ENCODE measurements around the gene PROX2.

Gene PROX2

GRCh38 chr14:74860899-74861733, 14.8 kb downstream of the PROX2 start:
- DNase-seq (peak; percentile 89 to 94 (median 92)), ATAC-seq (replicated peaks) (peak; percentile 85)
- Mint-ChIP-seq H3K27ac (no peak overlapping the region), H3K36me3 (ENCODE audit: insufficient read depth) (no peaks in the 10 kb centered on the region), H3K9me3 (no peaks in the 10 kb centered on the region), H3K4me1 (ENCODE audit: low read depth in 2 of 2) (peaks cover 0 to under 1% of the 10 kb centered on the region in 2 donors), H3K4me3 (no peak overlapping the region), H3K27me3 (no peaks in the 10 kb centered on the region)

- no peak overlapping the region for H3K27ac Mint-ChIP-seq
- ATAC-seq (replicated peaks) (no peak), DNase-seq (no peak)
- no peak overlapping the region for H3K4me3 Mint-ChIP-seq
- no peaks in the 10 kb centered on the region for H3K9me3 Mint-ChIP-seq
- no peaks in the 10 kb centered on the region for H3K4me1 Mint-ChIP-seq (ENCODE audit: low read depth in 2 of 2)
- no peaks in the 10 kb centered on the region for H3K36me3 Mint-ChIP-seq (ENCODE audit: insufficient read depth)
- no peaks in the 10 kb centered on the region for H3K27me3 Mint-ChIP-seq
Observed at GRCh38 chr14:74859757-74860552, 16.0 kb downstream of the PROX2 start.

GRCh38 chr14:74858022-74858421, 17.9 kb downstream of the PROX2 start:
- H3K9me3 Mint-ChIP-seq, result no peaks in the 10 kb centered on the region

GRCh38 chr14:74856366-74856765, 19.6 kb downstream of the PROX2 start:
- H3K36me3 Mint-ChIP-seq (ENCODE audit: insufficient read depth), result no peaks in the 10 kb centered on the region
- ATAC-seq (replicated peaks) (no peak), DNase-seq (no peak)
- H3K4me3 Mint-ChIP-seq, result no peak overlapping the region
- H3K4me1 Mint-ChIP-seq (ENCODE audit: low read depth in 2 of 2), result no peaks in the 10 kb centered on the region
- H3K27ac Mint-ChIP-seq, result no peak overlapping the region
- H3K9me3 Mint-ChIP-seq, result no peaks in the 10 kb centered on the region
- no peaks in the 10 kb centered on the region for H3K27me3 Mint-ChIP-seq

More at GRCh38 chr14:74858022-74858421, 17.9 kb downstream of the PROX2 start:
- Mint-ChIP-seq H3K4me3 (no peak overlapping the region), H3K36me3 (ENCODE audit: insufficient read depth) (no peaks in the 10 kb centered on the region), H3K4me1 (ENCODE audit: low read depth in 2 of 2) (no peaks in the 10 kb centered on the region), H3K27ac (no peak overlapping the region), H3K27me3 (no peaks in the 10 kb centered on the region)
- DNase-seq, result no peak
- no peak for ATAC-seq (replicated peaks)

- Mint-ChIP-seq H3K4me3 (no peak overlapping the region), H3K27me3 (no peaks in the 10 kb centered on the region), H3K27ac (no peak overlapping the region), H3K9me3 (no peaks in the 10 kb centered on the region), H3K36me3 (ENCODE audit: insufficient read depth) (no peaks in the 10 kb centered on the region), H3K4me1 (ENCODE audit: low read depth in 2 of 2) (no peaks in the 10 kb centered on the region)
- ATAC-seq (replicated peaks) (no peak), DNase-seq (no peak)
Observed at GRCh38 chr14:74855945-74856344, 20.0 kb downstream of the PROX2 start.

GRCh38 chr14:74855021-74855420, 20.9 kb downstream of the PROX2 start:
- Mint-ChIP-seq H3K27ac (no peak overlapping the region), H3K9me3 (no peaks in the 10 kb centered on the region), H3K4me3 (no peak overlapping the region), H3K4me1 (ENCODE audit: low read depth in 2 of 2) (no peaks in the 10 kb centered on the region), H3K36me3 (ENCODE audit: insufficient read depth) (no peaks in the 10 kb centered on the region), H3K27me3 (no peaks in the 10 kb centered on the region)
- no peak for DNase-seq
- no peak for ATAC-seq (replicated peaks)

GRCh38 chr14:74853581-74853980, 22.4 kb downstream of the PROX2 start:
- Mint-ChIP-seq H3K27ac (no peak overlapping the region), H3K9me3 (no peaks in the 10 kb centered on the region), H3K4me3 (no peak overlapping the region), H3K4me1 (ENCODE audit: low read depth in 2 of 2) (no peaks in the 10 kb centered on the region), H3K27me3 (no peaks in the 10 kb centered on the region), H3K36me3 (ENCODE audit: insufficient read depth) (no peaks in the 10 kb centered on the region)
- DNase-seq, result no peak
- no peak for ATAC-seq (replicated peaks)

GRCh38 chr14:74852922-74853530, 22.9 kb downstream of the PROX2 start:
- ATAC-seq (replicated peaks) (no peak), DNase-seq (no peak)
- Mint-ChIP-seq H3K27ac (no peak overlapping the region), H3K9me3 (no peaks in the 10 kb centered on the region), H3K4me1 (ENCODE audit: low read depth in 2 of 2) (no peaks in the 10 kb centered on the region), H3K4me3 (no peak overlapping the region), H3K36me3 (ENCODE audit: insufficient read depth) (no peaks in the 10 kb centered on the region), H3K27me3 (no peaks in the 10 kb centered on the region)

- ATAC-seq (replicated peaks) (no peak), DNase-seq (no peak)
- no peaks in the 10 kb centered on the region for H3K36me3 Mint-ChIP-seq (ENCODE audit: insufficient read depth)
- H3K27me3 Mint-ChIP-seq, result no peaks in the 10 kb centered on the region
- no peaks in the 10 kb centered on the region for H3K9me3 Mint-ChIP-seq
- no peak overlapping the region for H3K27ac Mint-ChIP-seq
- no peak overlapping the region for H3K4me3 Mint-ChIP-seq
- H3K4me1 Mint-ChIP-seq (ENCODE audit: low read depth in 2 of 2), result no peaks in the 10 kb centered on the region
Observed at GRCh38 chr14:74848768-74849167, 27.2 kb downstream of the PROX2 start.

GRCh38 chr14:74846968-74847665, 28.8 kb downstream of the PROX2 start:
- H3K9me3 Mint-ChIP-seq, result no peaks in the 10 kb centered on the region
- H3K27me3 Mint-ChIP-seq, result no peaks in the 10 kb centered on the region
- no peaks in the 10 kb centered on the region for H3K4me1 Mint-ChIP-seq (ENCODE audit: low read depth in 2 of 2)
- H3K36me3 Mint-ChIP-seq (ENCODE audit: insufficient read depth), result no peaks in the 10 kb centered on the region
- ATAC-seq (replicated peaks) (no peak), DNase-seq (no peak)
- H3K4me3 Mint-ChIP-seq, result no peak overlapping the region
- H3K27ac Mint-ChIP-seq, result no peak overlapping the region

- DNase-seq (no peak), ATAC-seq (replicated peaks) (no peak)
- Mint-ChIP-seq H3K4me1 (ENCODE audit: low read depth in 2 of 2) (peaks cover 7 to 8% of the 10 kb centered on the region in 2 donors), H3K9me3 (no peaks in the 10 kb centered on the region), H3K27ac (no peak overlapping the region), H3K27me3 (no peaks in the 10 kb centered on the region), H3K4me3 (no peak overlapping the region), H3K36me3 (ENCODE audit: insufficient read depth) (no peaks in the 10 kb centered on the region)
Observed at GRCh38 chr14:74846168-74846567, 29.8 kb downstream of the PROX2 start.

GRCh38 chr14:74843653-74844052, 32.3 kb downstream of the PROX2 start:
- Mint-ChIP-seq H3K27me3 (no peaks in the 10 kb centered on the region), H3K27ac (peak overlapping the region in 1 of 2 donors; percentile 12), H3K4me3 (no peak overlapping the region), H3K36me3 (ENCODE audit: insufficient read depth) (no peaks in the 10 kb centered on the region), H3K4me1 (ENCODE audit: low read depth in 2 of 2) (peaks cover 13 to 19% of the 10 kb centered on the region in 2 donors), H3K9me3 (no peaks in the 10 kb centered on the region)
- no peak for DNase-seq
- ATAC-seq (replicated peaks), result no peak
